ENCODE results near the gene RAPGEF1. TPM values are rescaled to one million over a fixed set of nuclear protein-coding genes. Genes with fewer than 3 reads are reported as not detected.

RAPGEF1 gene
- total and polyA plus RNA-seq, 2 donors (not counting 1 experiment from before 2014, with no cell fraction given) = 33.3 to 42.8 TPM

DNA sequence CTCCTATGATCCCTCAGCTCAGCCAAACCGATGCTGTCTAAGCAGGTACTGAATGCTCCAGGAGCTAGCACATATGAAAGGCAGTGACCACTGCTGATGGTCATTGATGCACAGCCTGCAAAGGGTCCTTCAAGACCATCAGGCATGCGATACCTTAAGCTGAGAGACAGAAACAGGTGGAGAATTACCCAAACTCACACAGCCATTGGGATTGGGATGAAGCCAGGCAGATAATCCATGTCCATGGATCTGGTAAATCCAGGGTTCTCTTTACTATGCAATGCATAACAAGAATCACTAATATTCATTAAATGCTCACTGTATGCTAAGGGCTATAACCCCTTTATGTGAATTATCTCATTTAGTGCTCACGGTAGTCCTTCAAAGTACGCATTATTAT is 36.2 kb downstream of the RAPGEF1 start:
- Histone ChIP-seq H3K9me3 (ENCODE audit: control insufficient read depth, insufficient read depth, low read depth, low read length) (no peaks in the 10 kb centered on the region), H3K4me2 (ENCODE audit: extremely low read depth, insufficient read depth, low read length) (no peak overlapping the region), H3K4me1 (ENCODE audit: control insufficient read depth, extremely low read depth, insufficient read depth, low read length) (peaks cover 17% of the 10 kb centered on the region), H2AFZ (ENCODE audit: low read length) (no peak overlapping the region), H3K9ac (ENCODE audit: insufficient read depth, low read length) (no peak overlapping the region), H3K36me3 (ENCODE audit: control insufficient read depth, insufficient read depth, low read length) (no peaks in the 10 kb centered on the region), H3K27ac (ENCODE audit: insufficient read depth, low read length) (no peak overlapping the region), H3K27me3 (ENCODE audit: control insufficient read depth, insufficient read depth, low read length) (no peaks in the 10 kb centered on the region), H3K4me3 (replicated peaks in 1 of 4; ENCODE audit: control extremely low read depth in 1 of 4, insufficient read depth in 1 of 4, low read depth in 3 of 4, low read length in 4 of 4) (no peak overlapping the region), H4K20me1 (ENCODE audit: control insufficient read depth, extremely low read depth, insufficient read depth, low read length) (no peaks in the 10 kb centered on the region), H3K79me2 (ENCODE audit: control insufficient read depth, insufficient read depth, low read length) (peaks cover 32% of the 10 kb centered on the region)
- TF ChIP-seq EZH2 (IDR thresholded peaks at IDR 0.05; ENCODE audit: low read length, missing control alignments) = no peak
- TF ChIP-seq, protein P1, sequence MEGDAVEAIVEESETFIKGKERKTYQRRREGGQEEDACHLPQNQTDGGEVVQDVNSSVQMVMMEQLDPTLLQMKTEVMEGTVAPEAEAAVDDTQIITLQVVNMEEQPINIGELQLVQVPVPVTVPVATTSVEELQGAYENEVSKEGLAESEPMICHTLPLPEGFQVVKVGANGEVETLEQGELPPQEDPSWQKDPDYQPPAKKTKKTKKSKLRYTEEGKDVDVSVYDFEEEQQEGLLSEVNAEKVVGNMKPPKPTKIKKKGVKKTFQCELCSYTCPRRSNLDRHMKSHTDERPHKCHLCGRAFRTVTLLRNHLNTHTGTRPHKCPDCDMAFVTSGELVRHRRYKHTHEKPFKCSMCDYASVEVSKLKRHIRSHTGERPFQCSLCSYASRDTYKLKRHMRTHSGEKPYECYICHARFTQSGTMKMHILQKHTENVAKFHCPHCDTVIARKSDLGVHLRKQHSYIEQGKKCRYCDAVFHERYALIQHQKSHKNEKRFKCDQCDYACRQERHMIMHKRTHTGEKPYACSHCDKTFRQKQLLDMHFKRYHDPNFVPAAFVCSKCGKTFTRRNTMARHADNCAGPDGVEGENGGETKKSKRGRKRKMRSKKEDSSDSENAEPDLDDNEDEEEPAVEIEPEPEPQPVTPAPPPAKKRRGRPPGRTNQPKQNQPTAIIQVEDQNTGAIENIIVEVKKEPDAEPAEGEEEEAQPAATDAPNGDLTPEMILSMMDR (conservative IDR thresholded peaks at IDR 0.05 in 1 of 2, IDR thresholded peaks at IDR 0.05 in 1 of 2; ENCODE audit: low read depth in 1 of 2, low read length in 2 of 2) = no peak
- DNase-seq (ENCODE audit: low read depth in 2 of 2) = no peak

DNA sequence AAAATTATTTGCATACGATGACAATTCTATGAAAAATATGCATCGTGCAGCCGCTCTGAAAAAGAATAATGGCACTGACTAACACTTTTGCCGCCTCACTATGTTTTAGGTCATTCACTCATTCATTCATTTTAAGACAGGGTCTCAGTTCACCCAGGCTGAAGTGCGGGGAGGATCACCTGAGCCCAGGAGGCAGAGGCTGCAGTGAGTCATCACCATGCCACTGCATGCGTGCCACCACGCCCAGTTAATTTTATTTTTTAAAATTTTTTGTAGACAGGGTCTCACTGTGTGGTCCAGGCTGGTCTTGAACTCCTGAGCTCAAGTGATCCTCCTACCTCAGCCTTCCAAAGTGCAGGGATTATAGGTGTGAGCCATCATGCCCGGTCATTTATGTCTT is 37.0 kb downstream of the RAPGEF1 start:
- Histone ChIP-seq H3K36me3 (ENCODE audit: control insufficient read depth, insufficient read depth, low read length) (no peaks in the 10 kb centered on the region), H3K79me2 (ENCODE audit: control insufficient read depth, insufficient read depth, low read length) (peaks cover 28% of the 10 kb centered on the region), H3K27ac (ENCODE audit: insufficient read depth, low read length) (no peak overlapping the region), H3K4me3 (replicated peaks in 1 of 4; ENCODE audit: control extremely low read depth in 1 of 4, insufficient read depth in 1 of 4, low read depth in 3 of 4, low read length in 4 of 4) (no peak overlapping the region), H4K20me1 (ENCODE audit: control insufficient read depth, extremely low read depth, insufficient read depth, low read length) (no peaks in the 10 kb centered on the region), H3K4me2 (ENCODE audit: extremely low read depth, insufficient read depth, low read length) (no peak overlapping the region), H3K9ac (ENCODE audit: insufficient read depth, low read length) (no peak overlapping the region), H3K9me3 (ENCODE audit: control insufficient read depth, insufficient read depth, low read depth, low read length) (no peaks in the 10 kb centered on the region), H2AFZ (ENCODE audit: low read length) (no peak overlapping the region), H3K27me3 (ENCODE audit: control insufficient read depth, insufficient read depth, low read length) (no peaks in the 10 kb centered on the region), H3K4me1 (ENCODE audit: control insufficient read depth, extremely low read depth, insufficient read depth, low read length) (peaks cover 13% of the 10 kb centered on the region)
- DNase-seq (ENCODE audit: low read depth in 2 of 2) = no peak
- no peak for TF ChIP-seq EZH2 (IDR thresholded peaks at IDR 0.05; ENCODE audit: low read length, missing control alignments)
- TF ChIP-seq, protein P1 (conservative IDR thresholded peaks at IDR 0.05 in 1 of 2, IDR thresholded peaks at IDR 0.05 in 1 of 2; ENCODE audit: low read depth in 1 of 2, low read length in 2 of 2) = no peak

DNA sequence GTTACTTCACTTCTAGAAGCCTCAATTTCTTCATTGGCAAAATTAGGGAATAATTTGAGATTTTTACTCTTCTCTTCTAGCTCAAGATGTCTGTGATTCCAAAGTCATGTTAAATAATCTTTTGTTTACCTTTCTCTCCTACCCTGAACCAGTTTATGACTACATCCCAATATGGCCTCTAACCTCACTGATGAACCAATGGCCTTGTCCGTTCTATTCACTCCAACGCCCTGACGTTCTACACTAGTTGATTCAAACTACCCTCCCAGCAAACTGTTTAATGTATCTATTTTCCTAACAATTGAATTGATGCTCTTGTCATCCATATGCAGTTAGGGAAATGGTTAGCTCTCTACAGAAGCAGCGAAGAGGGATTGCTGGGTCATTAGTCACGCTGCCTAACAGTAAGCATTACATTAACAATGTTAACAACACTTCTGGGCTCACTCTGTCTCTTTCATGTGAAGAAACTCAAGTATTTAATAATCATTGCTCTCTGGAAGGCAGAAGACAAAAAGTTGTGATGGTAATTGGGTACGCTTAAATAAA is 38.0 kb downstream of the RAPGEF1 start:
- no peaks in the 10 kb centered on the region for H3K27me3 ChIP-seq (ENCODE audit: control insufficient read depth, insufficient read depth, low read length)
- TF ChIP-seq, protein P1 (conservative IDR thresholded peaks at IDR 0.05 in 1 of 2, IDR thresholded peaks at IDR 0.05 in 1 of 2; ENCODE audit: low read depth in 1 of 2, low read length in 2 of 2) = no peak
- TF ChIP-seq EZH2 (IDR thresholded peaks at IDR 0.05; ENCODE audit: low read length, missing control alignments) = no peak
- H3K4me3 ChIP-seq (replicated peaks in 1 of 4; ENCODE audit: control extremely low read depth in 1 of 4, insufficient read depth in 1 of 4, low read depth in 3 of 4, low read length in 4 of 4) = no peak overlapping the region
- H3K36me3 ChIP-seq (ENCODE audit: control insufficient read depth, insufficient read depth, low read length) = no peaks in the 10 kb centered on the region
- H3K9me3 ChIP-seq (ENCODE audit: control insufficient read depth, insufficient read depth, low read depth, low read length) = no peaks in the 10 kb centered on the region
- no peaks in the 10 kb centered on the region for H4K20me1 ChIP-seq (ENCODE audit: control insufficient read depth, extremely low read depth, insufficient read depth, low read length)
- H3K27ac ChIP-seq (ENCODE audit: insufficient read depth, low read length) = no peak overlapping the region
- DNase-seq (ENCODE audit: low read depth in 2 of 2) = peak in 1 of 2 donors; percentile 83
- peaks cover 26% of the 10 kb centered on the region for H3K79me2 ChIP-seq (ENCODE audit: control insufficient read depth, insufficient read depth, low read length)
- no peak overlapping the region for H2AFZ ChIP-seq (ENCODE audit: low read length)
- no peak overlapping the region for H3K9ac ChIP-seq (ENCODE audit: insufficient read depth, low read length)
- H3K4me2 ChIP-seq (ENCODE audit: extremely low read depth, insufficient read depth, low read length) = no peak overlapping the region
- peaks cover 14% of the 10 kb centered on the region for H3K4me1 ChIP-seq (ENCODE audit: control insufficient read depth, extremely low read depth, insufficient read depth, low read length)

All from fibroblast of lung (primary cell).